Thoracic aorta (tissue), 2 donors: Measurements from ENCODE around the gene CIB4. TPM values are rescaled to one million over a fixed set of nuclear protein-coding genes. Genes with fewer than 3 reads are reported as not detected.

Source experiments
- ATAC-seq: fragments of 150-250 bp; one replicate; pipeline ENCODE4 v1.8.0; 2017; ENCODE audit warnings: low read depth; ENCODE audit not compliant: insufficient number of reproducible peaks, low FRiP score
- DNase-seq: peaks from one replicate; pipeline ENCODE4 v3.0.0-alpha.2; 2020; ENCODE audit warnings: low spot score
- H3K27ac ChIP-seq, 2 donors: fragments of 200-600 bp; sonication (generic); 1 replicate in 1 of 2; 2 replicates in 1 of 2; pipeline ENCODE4 v1.5.1; 2016; ENCODE audit warnings: mild to moderate bottlenecking in 2 of 2, moderate library complexity in 2 of 2
- H3K27me3 ChIP-seq: fragments of 200-600 bp; sonication (generic); replicated peaks from 2 replicates; pipeline ENCODE4 v1.6.0; 2016; ENCODE audit warnings: mild to moderate bottlenecking; ENCODE audit not compliant: insufficient read depth
- H3K36me3 ChIP-seq: fragments of 200-600 bp; sonication (generic); one replicate; pipeline ENCODE4 v1.5.1; 2016
- H3K4me1 ChIP-seq, 2 donors: fragments of 200-600 bp; sonication (generic); 1 replicate in 1 of 2; 2 replicates in 1 of 2; pipeline versions ENCODE4 v1.5.1 to v1.6.0; 2016; ENCODE audit warnings: low read depth in 2 of 2, mild to moderate bottlenecking in 1 of 2; ENCODE audit not compliant: control insufficient read depth in 1 of 2
- H3K4me3 ChIP-seq: fragments of 200-600 bp; sonication (generic); 2 replicates; pipeline ENCODE4 v1.5.1; 2016; ENCODE audit warnings: mild to moderate bottlenecking
- H3K9me3 ChIP-seq: fragments of 200-600 bp; sonication (generic); 2 replicates; pipeline ENCODE4 v1.5.1; 2016
- total RNA-seq, 2 donors: library from RNA; depleted of rRNA; stranded (reverse); fragments of >200 nt; gene quantifications; one replicate each; pipeline versions ENCODE4 v1.1.0 to v1.2.3, GENCODE V29; 2016
- TF ChIP-seq, protein P1 (sequence below): fragments of 200-600 bp; sonication (generic); IDR thresholded peaks from one replicate; pipeline ENCODE4 v1.5.1; 2019; ENCODE audit warnings: antibody characterized with exemption

Gene CIB4
- total RNA-seq, 2 donors from 2014 or later, result not detected

DNA sequence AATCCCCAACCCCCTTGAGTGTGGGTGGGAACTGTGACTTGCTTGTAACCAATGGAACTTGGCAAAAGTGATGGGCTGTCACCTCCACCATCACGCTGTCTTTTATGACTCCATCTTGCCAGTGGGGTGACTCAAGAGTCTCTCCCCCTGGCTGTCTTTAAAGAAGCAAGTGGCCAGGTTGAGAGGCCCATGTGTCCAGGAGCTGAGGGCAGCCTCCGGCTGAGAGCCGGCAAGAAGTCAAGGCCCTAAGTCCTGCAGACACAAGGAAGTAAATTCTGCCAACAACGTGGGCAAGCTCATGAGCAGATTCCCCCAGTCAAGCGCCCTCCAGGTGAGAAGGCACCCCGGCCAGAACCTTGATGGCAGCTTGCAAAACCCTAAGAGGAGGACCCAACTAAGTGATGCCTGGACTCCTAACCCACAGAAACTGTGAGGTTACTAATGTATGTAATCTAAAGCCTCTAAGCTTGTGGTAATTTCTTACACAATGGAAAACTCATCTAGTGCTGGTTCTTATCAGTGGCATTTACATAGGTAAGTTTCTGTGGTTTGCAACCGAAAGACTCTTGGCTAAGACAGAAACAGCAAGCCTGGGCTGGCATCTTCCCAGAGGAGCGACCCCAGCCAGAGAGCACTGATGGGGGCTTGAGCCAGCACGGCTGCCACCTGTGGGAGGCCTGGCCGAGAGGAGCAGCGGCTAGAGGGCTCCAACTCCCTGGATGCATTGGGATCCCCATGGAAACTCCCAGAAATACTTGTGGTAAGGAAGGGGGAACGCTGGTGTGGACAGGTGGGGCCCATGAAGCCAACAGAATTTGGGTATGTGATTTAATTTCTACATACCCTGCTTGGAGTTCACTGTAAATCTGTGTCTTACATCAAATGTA is 49.3 kb downstream of the CIB4 start:
- no peak for DNase-seq
- ATAC-seq, result no peak
- no peak overlapping the region for H3K27ac ChIP-seq
- H3K4me1 ChIP-seq, result no peaks in the 10 kb centered on the region
- H3K4me3 ChIP-seq, result no peak overlapping the region
- peaks cover 4% of the 10 kb centered on the region for H3K27me3 ChIP-seq
- TF ChIP-seq, protein P1, sequence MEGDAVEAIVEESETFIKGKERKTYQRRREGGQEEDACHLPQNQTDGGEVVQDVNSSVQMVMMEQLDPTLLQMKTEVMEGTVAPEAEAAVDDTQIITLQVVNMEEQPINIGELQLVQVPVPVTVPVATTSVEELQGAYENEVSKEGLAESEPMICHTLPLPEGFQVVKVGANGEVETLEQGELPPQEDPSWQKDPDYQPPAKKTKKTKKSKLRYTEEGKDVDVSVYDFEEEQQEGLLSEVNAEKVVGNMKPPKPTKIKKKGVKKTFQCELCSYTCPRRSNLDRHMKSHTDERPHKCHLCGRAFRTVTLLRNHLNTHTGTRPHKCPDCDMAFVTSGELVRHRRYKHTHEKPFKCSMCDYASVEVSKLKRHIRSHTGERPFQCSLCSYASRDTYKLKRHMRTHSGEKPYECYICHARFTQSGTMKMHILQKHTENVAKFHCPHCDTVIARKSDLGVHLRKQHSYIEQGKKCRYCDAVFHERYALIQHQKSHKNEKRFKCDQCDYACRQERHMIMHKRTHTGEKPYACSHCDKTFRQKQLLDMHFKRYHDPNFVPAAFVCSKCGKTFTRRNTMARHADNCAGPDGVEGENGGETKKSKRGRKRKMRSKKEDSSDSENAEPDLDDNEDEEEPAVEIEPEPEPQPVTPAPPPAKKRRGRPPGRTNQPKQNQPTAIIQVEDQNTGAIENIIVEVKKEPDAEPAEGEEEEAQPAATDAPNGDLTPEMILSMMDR, result no peak
- H3K36me3 ChIP-seq, result no peaks in the 10 kb centered on the region
- no peaks in the 10 kb centered on the region for H3K9me3 ChIP-seq

DNA sequence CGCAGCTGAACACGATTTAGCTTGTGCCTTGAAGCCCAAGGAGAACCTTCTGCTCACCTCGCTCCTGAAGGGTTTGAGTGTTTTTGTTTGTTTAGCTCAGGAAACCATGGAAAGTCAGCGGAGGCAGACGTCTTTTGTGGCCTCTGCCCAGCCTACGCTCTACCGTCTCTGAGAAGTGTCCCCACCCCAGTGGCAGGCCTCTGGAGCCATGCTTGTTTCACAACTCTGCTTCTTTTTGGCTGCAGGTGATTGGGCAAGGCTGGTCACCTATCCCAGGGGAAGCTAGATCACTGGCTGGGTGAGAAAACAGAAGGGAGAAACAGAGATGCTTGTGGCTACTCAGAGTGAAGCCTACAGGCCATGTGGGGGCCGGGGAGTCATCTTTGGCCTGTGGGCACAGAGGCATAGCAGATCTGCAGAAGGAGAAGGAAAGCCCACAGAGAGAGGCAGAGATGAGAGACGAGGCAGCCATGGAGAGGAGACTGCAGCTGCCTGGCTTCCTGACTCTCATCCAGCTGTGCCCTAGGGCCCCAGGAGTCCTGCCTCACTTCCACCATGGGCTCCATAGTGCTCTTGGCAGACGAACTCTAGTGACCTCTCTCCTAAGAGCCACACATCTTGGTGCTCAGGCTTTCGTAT is 50.1 kb downstream of the CIB4 start:
- ATAC-seq, result no peak
- Histone ChIP-seq H3K36me3 (no peaks in the 10 kb centered on the region), H3K4me1 (no peaks in the 10 kb centered on the region), H3K27ac (no peak overlapping the region), H3K4me3 (no peak overlapping the region), H3K27me3 (peaks cover 4% of the 10 kb centered on the region), H3K9me3 (no peaks in the 10 kb centered on the region)
- no peak for DNase-seq
- TF ChIP-seq, protein P1, result no peak

DNA sequence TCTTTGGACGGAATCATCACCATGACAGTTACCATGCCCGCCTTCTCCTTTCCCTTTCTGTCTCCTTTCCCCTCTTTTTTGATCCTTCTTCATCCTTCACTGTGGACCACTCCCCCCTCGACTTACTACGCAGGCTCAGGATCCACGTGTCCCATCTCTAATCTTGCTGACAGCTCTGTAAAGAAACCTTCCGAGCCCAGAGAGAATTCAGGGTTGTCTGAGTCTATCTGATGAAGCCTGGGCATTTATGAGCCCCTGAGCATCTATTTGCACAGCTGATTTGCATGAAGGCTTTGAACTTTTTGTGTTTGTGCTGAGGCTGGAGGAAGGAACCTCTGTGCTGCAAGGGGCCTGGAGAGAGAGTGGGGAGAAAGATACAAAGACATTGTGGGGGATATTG is 50.7 kb downstream of the CIB4 start:
- peaks cover 4% of the 10 kb centered on the region for H3K27me3 ChIP-seq

DNA sequence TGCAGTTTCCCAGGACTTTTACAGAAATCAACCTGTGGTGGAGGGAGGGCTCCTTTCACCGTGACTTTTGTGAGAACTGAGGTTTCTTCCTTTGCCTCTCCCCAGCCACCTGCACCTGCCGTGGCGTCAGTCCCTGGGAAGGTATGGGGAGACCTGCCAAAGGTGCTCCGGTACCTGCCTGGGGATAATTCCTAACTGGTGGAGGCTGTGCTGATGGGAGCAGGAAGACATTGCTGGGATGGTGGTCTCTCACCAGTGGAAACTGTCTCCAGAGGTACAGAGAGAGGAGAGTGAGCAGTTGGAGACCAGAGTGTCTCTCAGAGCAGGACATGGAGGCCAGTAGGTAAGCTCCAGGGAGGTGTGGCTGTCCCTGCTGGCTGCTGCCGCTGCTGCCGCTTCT is 52.6 kb downstream of the CIB4 start:
- Histone ChIP-seq H3K27ac (no peak overlapping the region), H3K9me3 (no peaks in the 10 kb centered on the region), H3K27me3 (no peaks in the 10 kb centered on the region), H3K36me3 (no peaks in the 10 kb centered on the region), H3K4me1 (no peaks in the 10 kb centered on the region), H3K4me3 (no peak overlapping the region)
- ATAC-seq (no peak), DNase-seq (no peak)
- TF ChIP-seq, protein P1, result no peak

More for the DNA sequence above, 50.7 kb downstream of the CIB4 start:
- H3K4me1 ChIP-seq, result no peaks in the 10 kb centered on the region
- no peaks in the 10 kb centered on the region for H3K36me3 ChIP-seq
- no peak for ATAC-seq
- no peak overlapping the region for H3K27ac ChIP-seq
- no peak overlapping the region for H3K4me3 ChIP-seq
- no peak for DNase-seq
- no peaks in the 10 kb centered on the region for H3K9me3 ChIP-seq
- TF ChIP-seq, protein P1, result no peak

DNA sequence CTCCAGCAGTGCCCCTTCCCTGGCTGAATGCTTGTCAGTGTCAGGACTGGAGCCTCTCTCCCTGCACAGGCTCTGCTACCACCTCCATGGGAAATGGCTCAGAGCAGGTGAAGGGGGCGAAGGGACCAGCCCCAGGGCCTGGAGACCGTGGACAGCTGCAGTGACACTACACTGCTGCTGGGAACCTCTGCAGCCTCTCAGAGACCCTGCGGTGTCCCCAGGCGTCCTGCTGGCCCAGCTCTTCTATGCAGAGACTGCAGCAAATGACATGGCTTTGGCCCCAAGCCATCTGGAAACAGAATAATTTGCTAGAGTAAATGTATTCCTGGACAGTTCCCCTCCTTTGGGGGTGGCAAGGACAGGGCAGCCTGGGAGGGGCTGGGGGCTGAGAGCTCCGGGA is 53.2 kb downstream of the CIB4 start:
- Histone ChIP-seq H3K4me3 (no peak overlapping the region), H3K27ac (no peak overlapping the region), H3K4me1 (no peaks in the 10 kb centered on the region), H3K36me3 (no peaks in the 10 kb centered on the region), H3K27me3 (no peaks in the 10 kb centered on the region), H3K9me3 (no peaks in the 10 kb centered on the region)
- DNase-seq (no peak), ATAC-seq (no peak)
- TF ChIP-seq, protein P1, result no peak
